Measurements from ENCODE around the gene FIP1L1. TPM values are rescaled to one million over a fixed set of nuclear protein-coding genes. Genes with fewer than 3 reads are reported as not detected.
"Not testable (repeated sequence)": the region's sequence is repeated elsewhere in the genome, so short reads cannot be mapped to it uniquely, and the experiment has no call there.

Gene FIP1L1
- polyA plus RNA-seq, 6 donors from 2014 or later, result 59.8 to 83.7 (median 71.0) TPM

GRCh38 chr4:53364624-53365023 lies 12.8 kb upstream of the FIP1L1 start:
- peak overlapping the region in 5 of 6 donors; percentile 93 to 99 (median 98) for H3K27ac Mint-ChIP-seq

GRCh38 chr4:53365121-53365485 lies 12.3 kb upstream of the FIP1L1 start:
- Mint-ChIP-seq H3K36me3 (peaks cover 0 to 7% of the 10 kb centered on the region in 2 donors), H3K4me1 (peaks cover 48 to 62% (median 59%) of the 10 kb centered on the region in 3 donors), H3K27ac (peak overlapping the region; percentile 93 to 99 (median 98)), H3K9me3 (peaks cover 0 to 3% (median 0%) of the 10 kb centered on the region in 7 donors), H3K4me3 (peak overlapping the region; percentile 92 to 99 (median 97)), H3K27me3 (peaks cover 5 to 22% (median 14%) of the 10 kb centered on the region in 3 donors)
- DNase-seq (no peak), ATAC-seq (ENCODE audit: low read depth in 2 of 2) (no peak)

More at GRCh38 chr4:53364624-53365023, 12.8 kb upstream of the FIP1L1 start:
- Mint-ChIP-seq H3K4me3 (peak overlapping the region; percentile 92 to 99 (median 97)), H3K27me3 (peaks cover under 1 to 18% (median 9%) of the 10 kb centered on the region in 3 donors), H3K9me3 (no peaks in the 10 kb centered on the region), H3K36me3 (peaks cover 0 to 2% of the 10 kb centered on the region in 2 donors), H3K4me1 (peaks cover 48 to 67% (median 63%) of the 10 kb centered on the region in 3 donors)
- ATAC-seq (ENCODE audit: low read depth in 2 of 2) (no peak), DNase-seq (no peak)

GRCh38 chr4:53365486-53366300 lies 11.7 kb upstream of the FIP1L1 start, which contains the start of gene SCFD2:
Gene SCFD2 (minus strand): TSS chr4:53366061.
- H3K4me1 Mint-ChIP-seq, result peaks cover 44 to 56% (median 53%) of the 10 kb centered on the region in 3 donors
- peak within 1 kb of the TSS; percentile 96 to 99 (median 98) for H3K27ac Mint-ChIP-seq
- peak within 1 kb of the TSS; percentile 92 to 99 (median 97) for H3K4me3 Mint-ChIP-seq
- DNase-seq (peak; percentile 96), ATAC-seq (ENCODE audit: low read depth in 2 of 2) (peak; percentile 97 to 98)
- peaks cover 0 to 8% of the 10 kb centered on the region in 2 donors for H3K36me3 Mint-ChIP-seq
- peaks cover 6 to 25% (median 19%) of the 10 kb centered on the region in 3 donors for H3K27me3 Mint-ChIP-seq
- peaks cover 0 to 3% (median 0%) of the 10 kb centered on the region in 7 donors for H3K9me3 Mint-ChIP-seq

- Mint-ChIP-seq H3K9me3 (peaks cover 0 to 3% (median 0%) of the 10 kb centered on the region in 7 donors), H3K36me3 (peaks cover 0 to 8% of the 10 kb centered on the region in 2 donors), H3K4me1 (peaks cover 40 to 50% (median 48%) of the 10 kb centered on the region in 3 donors), H3K4me3 (peak overlapping the region; percentile 92 to 99 (median 97)), H3K27me3 (peaks cover 12 to 31% (median 25%) of the 10 kb centered on the region in 3 donors), H3K27ac (peak overlapping the region; percentile 96 to 99 (median 98))
- DNase-seq (no peak), ATAC-seq (ENCODE audit: low read depth in 2 of 2) (peak; percentile 11 to 16)
These were observed 11.1 kb upstream of the FIP1L1 start for GRCh38 chr4:53366301-53366716.

GRCh38 chr4:53367721-53368120 lies 9.7 kb upstream of the FIP1L1 start:
- Mint-ChIP-seq H3K36me3 (peaks cover 0 to 8% of the 10 kb centered on the region in 2 donors), H3K27ac (peak overlapping the region in 1 of 6 donors; percentile 28), H3K9me3 (peaks cover 0 to 3% (median 0%) of the 10 kb centered on the region in 7 donors), H3K4me1 (peaks cover 30 to 38% (median 37%) of the 10 kb centered on the region in 3 donors), H3K27me3 (peaks cover 22 to 43% (median 37%) of the 10 kb centered on the region in 3 donors), H3K4me3 (peak overlapping the region in 4 of 8 donors; percentile 2 to 99 (median 60))
- no peak for DNase-seq
- no peak for ATAC-seq (ENCODE audit: low read depth in 2 of 2)

- Mint-ChIP-seq H3K27me3 (peaks cover 22 to 43% (median 37%) of the 10 kb centered on the region in 3 donors), H3K9me3 (peaks cover 0 to 3% (median 0%) of the 10 kb centered on the region in 7 donors), H3K4me3 (peak overlapping the region in 1 of 8 donors; percentile 3), H3K36me3 (peaks cover 0 to 8% of the 10 kb centered on the region in 2 donors), H3K4me1 (peaks cover 8 to 11% (median 9%) of the 10 kb centered on the region in 3 donors), H3K27ac (no peak overlapping the region)
- ATAC-seq (ENCODE audit: low read depth in 2 of 2), result no peak
- no peak for DNase-seq
These were observed 6.4 kb upstream of the FIP1L1 start for GRCh38 chr4:53371049-53371448.

- H3K4me3 Mint-ChIP-seq, result peak overlapping the region in 1 of 8 donors; percentile 3
- ATAC-seq (ENCODE audit: low read depth in 2 of 2), result no peak
- peaks cover 3 to 7% (median 7%) of the 10 kb centered on the region in 3 donors for H3K4me1 Mint-ChIP-seq
- peaks cover 0 to 8% of the 10 kb centered on the region in 2 donors for H3K36me3 Mint-ChIP-seq
- H3K27me3 Mint-ChIP-seq, result peaks cover 22 to 43% (median 37%) of the 10 kb centered on the region in 3 donors
- no peak for DNase-seq
- peaks cover 0 to 3% (median 0%) of the 10 kb centered on the region in 7 donors for H3K9me3 Mint-ChIP-seq
- no peak overlapping the region for H3K27ac Mint-ChIP-seq
These were observed 5.5 kb upstream of the FIP1L1 start for GRCh38 chr4:53371843-53372521.

GRCh38 chr4:53374777-53375258 lies 2.6 kb upstream of the FIP1L1 start:
- DNase-seq (no peak), ATAC-seq (ENCODE audit: low read depth in 2 of 2) (no peak)
- Mint-ChIP-seq H3K4me3 (peak overlapping the region in 2 of 8 donors; percentile 24 to 32), H3K4me1 (peaks cover 14 to 26% (median 19%) of the 10 kb centered on the region in 3 donors), H3K27ac (no peak overlapping the region), H3K9me3 (peaks cover 0 to 3% (median 0%) of the 10 kb centered on the region in 7 donors), H3K27me3 (peaks cover 19 to 26% (median 23%) of the 10 kb centered on the region in 3 donors), H3K36me3 (peaks cover 0 to 5% of the 10 kb centered on the region in 2 donors)

GRCh38 chr4:53376900-53377299 lies 541 bp upstream of the FIP1L1 start:
- peak overlapping the region; percentile 95 to 99 (median 98) for H3K27ac Mint-ChIP-seq
- H3K4me1 Mint-ChIP-seq, result peaks cover 21 to 33% (median 21%) of the 10 kb centered on the region in 3 donors
- H3K4me3 Mint-ChIP-seq, result peak overlapping the region; percentile 90 to 100 (median 99)
- H3K9me3 Mint-ChIP-seq, result no peaks in the 10 kb centered on the region
- DNase-seq, result no peak
- no peak for ATAC-seq (ENCODE audit: low read depth in 2 of 2)
- peaks cover 4 to 6% (median 5%) of the 10 kb centered on the region in 3 donors for H3K27me3 Mint-ChIP-seq
- H3K36me3 Mint-ChIP-seq, result no peaks in the 10 kb centered on the region

GRCh38 chr4:53378171-53378482 lies 686 bp downstream of the FIP1L1 start:
- H3K9me3 Mint-ChIP-seq, result no peaks in the 10 kb centered on the region
- ATAC-seq (ENCODE audit: low read depth in 2 of 2) (no peak), DNase-seq (no peak)
- H3K27ac Mint-ChIP-seq, result peak overlapping the region; percentile 68 to 99 (median 98)
- no peaks in the 10 kb centered on the region for H3K27me3 Mint-ChIP-seq
- H3K36me3 Mint-ChIP-seq, result no peaks in the 10 kb centered on the region
- H3K4me1 Mint-ChIP-seq, result peaks cover 21 to 36% (median 21%) of the 10 kb centered on the region in 3 donors
- peak overlapping the region; percentile 90 to 100 (median 99) for H3K4me3 Mint-ChIP-seq

GRCh38 chr4:53380221-53380620 lies 2.8 kb downstream of the FIP1L1 start:
- Mint-ChIP-seq H3K27me3 (no peaks in the 10 kb centered on the region), H3K36me3 (peaks cover 0 to 5% of the 10 kb centered on the region in 2 donors), H3K4me3 (peak overlapping the region in 1 of 8 donors; percentile 99), H3K9me3 (no peaks in the 10 kb centered on the region), H3K27ac (peak overlapping the region in 2 of 6 donors; percentile 14 to 95), H3K4me1 (peaks cover 21 to 40% (median 21%) of the 10 kb centered on the region in 3 donors)
- DNase-seq, result no peak
- no peak for ATAC-seq (ENCODE audit: low read depth in 2 of 2)

GRCh38 chr4:53409479-53409878 lies 32.0 kb downstream of the FIP1L1 start:
- H3K36me3 Mint-ChIP-seq, result peaks cover 23 to 25% of the 10 kb centered on the region in 2 donors

GRCh38 chr4:53419208-53419607 lies 41.8 kb downstream of the FIP1L1 start:
- no peak overlapping the region for H3K4me3 Mint-ChIP-seq
- no peaks in the 10 kb centered on the region for H3K27me3 Mint-ChIP-seq
- peak overlapping the region in 1 of 6 donors; percentile 24 for H3K27ac Mint-ChIP-seq
- H3K4me1 Mint-ChIP-seq, result peaks cover 0 to 15% (median 4%) of the 10 kb centered on the region in 3 donors
- no peaks in the 10 kb centered on the region for H3K9me3 Mint-ChIP-seq
- no peak for ATAC-seq (ENCODE audit: low read depth in 2 of 2)
- H3K36me3 Mint-ChIP-seq, result peaks cover 7 to 14% of the 10 kb centered on the region in 2 donors
- no peak for DNase-seq

More at GRCh38 chr4:53409479-53409878, 32.0 kb downstream of the FIP1L1 start:
- H3K4me1 Mint-ChIP-seq, result peaks cover 15 to 43% (median 22%) of the 10 kb centered on the region in 3 donors
- not testable (repeated sequence) for DNase-seq; H3K27ac Mint-ChIP-seq; ATAC-seq (ENCODE audit: low read depth in 2 of 2); H3K4me3 Mint-ChIP-seq; H3K27me3 Mint-ChIP-seq; H3K9me3 Mint-ChIP-seq

Measured in naive B cell (primary cell).